BJ (cell line): Measurements from ENCODE around the gene C3orf52. TPM values are rescaled to one million over a fixed set of nuclear protein-coding genes. Genes with fewer than 3 reads are reported as not detected.

Experiments
- CTCF ChIA-PET: fragments of 350-600 bp; formaldehyde crosslinking; extraction: SDS; loops from one replicate; lab custom pipeline; 2021; ENCODE audit warnings: antibody characterized with exemption, inconsistent platforms; lab: Yijun Ruan, JAX
- POLR2A ChIA-PET: fragments of 300-600 bp; sonication (Branson Sonifier 250); formaldehyde crosslinking; extraction: SDS; loops from one replicate; lab custom pipeline; 2021; ENCODE audit warnings: antibody characterized with exemption; lab: Charles Lee
- DNase-seq: peaks from one replicate; pipeline ENCODE4 v3.0.0-alpha.2; 2011; ENCODE audit warnings: low read depth
- H3K27me3 ChIP-seq: 2 replicates; pipeline ENCODE4 v1.6.0; 2011; ENCODE audit warnings: low read length; ENCODE audit not compliant: control insufficient read depth, insufficient read depth
- H3K36me3 ChIP-seq: 2 replicates; pipeline ENCODE4 v1.5.1; 2011; ENCODE audit warnings: low read length; ENCODE audit not compliant: control insufficient read depth, insufficient read depth
- H3K4me3 ChIP-seq: 2 replicates; pipeline ENCODE4 v1.5.1; 2011; ENCODE audit warnings: low read depth, mild to moderate bottlenecking, control low read depth, low read length
- polyA plus RNA-seq: library from polyadenylated mRNA; depleted of rRNA; stranded (reverse); fragments of >200 nt; gene quantifications from 2 replicates; pipeline ENCODE4 v1.2.3, GENCODE V29; 2011
- TF ChIP-seq, protein P1 (sequence below): IDR thresholded peaks from 2 replicates; pipeline ENCODE4 v1.5.1; 2011; ENCODE audit warnings: low read depth, mild to moderate bottlenecking, control low read depth, inconsistent platforms, low read length, moderate library complexity; ENCODE audit not compliant: insufficient read depth

C3orf52 gene
- polyA plus RNA-seq, 1 experiment = 4.5 TPM

GRCh38 chr3:112132554-112132953 is 46.4 kb downstream of the C3orf52 start:
- no peak for DNase-seq
- TF ChIP-seq, protein P1, sequence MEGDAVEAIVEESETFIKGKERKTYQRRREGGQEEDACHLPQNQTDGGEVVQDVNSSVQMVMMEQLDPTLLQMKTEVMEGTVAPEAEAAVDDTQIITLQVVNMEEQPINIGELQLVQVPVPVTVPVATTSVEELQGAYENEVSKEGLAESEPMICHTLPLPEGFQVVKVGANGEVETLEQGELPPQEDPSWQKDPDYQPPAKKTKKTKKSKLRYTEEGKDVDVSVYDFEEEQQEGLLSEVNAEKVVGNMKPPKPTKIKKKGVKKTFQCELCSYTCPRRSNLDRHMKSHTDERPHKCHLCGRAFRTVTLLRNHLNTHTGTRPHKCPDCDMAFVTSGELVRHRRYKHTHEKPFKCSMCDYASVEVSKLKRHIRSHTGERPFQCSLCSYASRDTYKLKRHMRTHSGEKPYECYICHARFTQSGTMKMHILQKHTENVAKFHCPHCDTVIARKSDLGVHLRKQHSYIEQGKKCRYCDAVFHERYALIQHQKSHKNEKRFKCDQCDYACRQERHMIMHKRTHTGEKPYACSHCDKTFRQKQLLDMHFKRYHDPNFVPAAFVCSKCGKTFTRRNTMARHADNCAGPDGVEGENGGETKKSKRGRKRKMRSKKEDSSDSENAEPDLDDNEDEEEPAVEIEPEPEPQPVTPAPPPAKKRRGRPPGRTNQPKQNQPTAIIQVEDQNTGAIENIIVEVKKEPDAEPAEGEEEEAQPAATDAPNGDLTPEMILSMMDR = no peak
- Histone ChIP-seq H3K27me3 (no peaks in the 10 kb centered on the region), H3K36me3 (no peaks in the 10 kb centered on the region), H3K4me3 (no peak overlapping the region)
- ChIA-PET CTCF (interaction anchor here (0.9 kb wide), 1 partner anchor 11 kb away, joined by 3 read pairs; no protein-coding TSS in a partner anchor), POLR2A (no interaction called here)

DNA sequence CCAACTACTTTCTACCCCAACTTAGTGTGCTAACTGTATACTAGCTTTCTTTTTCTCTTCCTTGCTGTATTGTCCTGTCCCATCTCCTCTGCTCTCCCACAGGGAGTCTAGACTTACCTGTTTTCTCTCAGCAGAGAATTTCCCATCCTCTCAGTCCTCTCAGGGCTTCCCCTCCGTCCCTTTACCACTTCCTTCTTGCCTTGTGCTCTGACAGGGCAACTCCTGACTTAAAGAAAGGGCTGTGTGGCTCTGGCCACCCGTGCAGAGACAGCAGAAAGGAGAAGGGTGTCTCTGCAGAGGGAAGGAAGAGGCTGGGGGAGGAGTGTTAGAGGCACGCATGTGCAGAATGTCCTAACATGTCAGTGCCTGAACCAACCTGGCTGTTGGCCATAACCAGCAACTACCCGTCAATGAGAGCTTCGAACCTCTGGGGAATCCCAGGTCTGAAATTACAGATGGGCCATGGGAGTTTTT is 46.8 kb downstream of the C3orf52 start, which contains the start of gene GCSAM:
Gene GCSAM, minus strand, starts transcription at position 274 of the 474 bp plus-strand sequence. Its CDS starts 128 bp downstream, at position 146.
- no peaks in the 10 kb centered on the region for H3K36me3 ChIP-seq
- POLR2A ChIA-PET = no interaction called here
- H3K4me3 ChIP-seq = no peak within 1 kb of the TSS
- CTCF ChIA-PET = interaction anchor here (0.9 kb wide), 1 partner anchor 12 kb away, joined by 3 read pairs; no protein-coding TSS in a partner anchor
- TF ChIP-seq, protein P1 = no peak
- no peaks in the 10 kb centered on the region for H3K27me3 ChIP-seq
- no peak for DNase-seq

DNA sequence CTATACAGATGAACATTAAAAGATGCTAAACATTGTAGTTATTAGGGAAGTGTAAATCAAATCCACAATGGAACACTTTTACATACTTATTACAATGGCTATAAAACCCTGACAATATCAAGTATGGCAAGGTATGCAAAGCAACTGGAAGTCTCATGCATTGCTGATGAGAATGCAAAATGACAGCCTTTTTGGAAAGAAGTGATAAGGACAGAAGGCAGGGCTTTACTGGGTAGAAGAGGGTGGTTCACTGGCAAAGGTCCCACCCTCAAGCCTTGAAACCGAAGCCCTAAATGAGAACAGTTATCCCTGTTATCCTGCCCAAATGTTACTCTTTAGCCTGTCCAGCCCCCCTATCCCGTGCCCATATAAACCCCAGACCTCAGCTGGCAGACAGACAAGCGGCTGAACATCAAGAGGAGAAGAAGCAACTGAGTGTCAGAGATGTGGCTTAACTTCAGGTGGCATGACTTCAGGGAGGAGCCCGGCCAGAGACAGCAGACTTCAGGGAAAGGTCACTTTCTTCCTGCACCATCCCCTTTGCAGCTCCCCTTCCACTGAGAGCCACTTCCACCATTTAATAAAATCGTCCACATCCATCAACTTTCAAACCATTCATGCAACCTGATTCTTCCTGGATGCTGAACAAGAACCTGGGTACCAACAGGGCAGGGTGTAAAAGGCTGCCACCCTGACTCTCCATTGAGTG is 47.6 kb downstream of the C3orf52 start:
- Histone ChIP-seq H3K36me3 (no peaks in the 10 kb centered on the region), H3K4me3 (no peak overlapping the region), H3K27me3 (no peaks in the 10 kb centered on the region)
- ChIA-PET POLR2A (no interaction called here), CTCF (no interaction called here)
- DNase-seq = no peak
- TF ChIP-seq, protein P1 = no peak

GRCh38 chr3:112134335-112135124 is 48.3 kb downstream of the C3orf52 start:
- POLR2A ChIA-PET = no interaction called here
- CTCF ChIA-PET = no interaction called here
- TF ChIP-seq, protein P1 = no peak
- no peaks in the 10 kb centered on the region for H3K27me3 ChIP-seq
- no peaks in the 10 kb centered on the region for H3K36me3 ChIP-seq
- no peak for DNase-seq
- no peak overlapping the region for H3K4me3 ChIP-seq

- ChIA-PET POLR2A (no interaction called here), CTCF (interaction anchor here (1.0 kb wide), 1 partner anchor 25 kb away, joined by 3 read pairs; no protein-coding TSS in a partner anchor)
- TF ChIP-seq, protein P1 = no peak
- no peaks in the 10 kb centered on the region for H3K36me3 ChIP-seq
- H3K4me3 ChIP-seq = no peak overlapping the region
- no peak for DNase-seq
- H3K27me3 ChIP-seq = no peaks in the 10 kb centered on the region
Measured at GRCh38 chr3:112136046-112136445, 49.9 kb downstream of the C3orf52 start.
